ENCODE results near the gene CALCR. TPM values are rescaled to one million over a fixed set of nuclear protein-coding genes. Genes with fewer than 3 reads are reported as not detected.

The CALCR gene
- under 1 TPM in 3 of 4 donors, not detected in 1; 0.39 to 0.78 (median 0.64) TPM for total RNA-seq

DNA sequence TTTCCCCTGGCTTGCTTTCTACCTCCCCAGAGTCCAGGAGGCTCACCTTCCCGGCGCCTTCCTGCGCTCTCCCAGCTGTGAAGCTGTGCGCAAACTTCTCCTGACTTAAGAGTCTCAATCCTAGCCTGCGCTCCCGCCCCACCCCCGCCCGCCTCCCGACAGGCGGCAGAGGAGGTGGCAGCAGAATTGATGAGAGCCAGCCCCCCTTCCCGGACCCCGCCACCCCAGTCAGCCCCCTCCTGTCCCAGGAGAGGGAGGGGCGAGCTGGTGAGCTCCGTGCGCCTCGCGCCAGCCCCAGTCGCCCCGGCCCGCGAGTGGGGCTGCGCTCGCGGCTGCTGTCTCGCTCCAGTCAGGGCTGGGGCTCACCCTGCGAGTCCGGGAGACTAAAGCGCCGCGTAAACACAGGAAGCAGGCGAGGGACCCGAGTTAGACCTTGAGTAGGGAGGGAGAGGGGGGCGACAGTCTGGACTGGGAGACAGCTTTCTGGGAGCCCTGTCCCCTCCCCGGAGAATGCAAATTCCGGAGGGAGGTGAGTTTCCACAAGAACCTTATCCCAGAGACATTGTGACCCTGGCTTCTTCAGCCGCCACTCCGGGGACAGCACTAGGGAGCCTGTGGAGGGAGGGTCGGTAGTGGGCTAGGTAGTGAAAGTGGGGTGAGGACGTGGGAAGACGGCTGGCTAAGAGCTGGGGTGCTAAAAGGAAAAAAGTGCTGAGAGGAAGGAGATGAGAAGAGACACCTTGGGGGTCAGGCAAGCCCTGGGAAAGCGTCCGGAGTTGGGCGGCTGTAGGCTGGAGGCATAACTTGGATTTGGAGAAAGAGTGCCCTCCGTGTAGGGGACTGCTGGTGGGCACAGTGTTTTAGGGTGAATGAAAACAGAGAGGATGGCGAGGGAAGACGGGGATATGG is at the start of gene CALCR:
TSS of gene CALCR (minus strand) at position 79 of the 909 bp plus-strand sequence. CDS start 87,743 bp downstream, outside the sequence.
- no peaks in the 10 kb centered on the region for H3K36me3 ChIP-seq
- peak within 1 kb of the TSS in 2 of 4 donors; percentile 24 to 32 for H3K4me3 ChIP-seq
- ATAC-seq (peak in 1 of 2 donors; percentile 41), DNase-seq (peak in 1 of 2 donors; percentile 12)
- no peak within 1 kb of the TSS for H3K27ac ChIP-seq
- peaks cover 13 to 24% (median 19%) of the 10 kb centered on the region in 3 donors for H3K27me3 ChIP-seq
- intact Hi-C loops (cut with DNase I; ENCODE audit: low total_unique reads) (no loop called here), in situ Hi-C loops (cut with MboI; ENCODE audit: low sequenced_read_pairs in 4 of 4) (no loop called here)
- no peaks in the 10 kb centered on the region for H3K9me3 ChIP-seq
- TF ChIP-seq, protein P1, sequence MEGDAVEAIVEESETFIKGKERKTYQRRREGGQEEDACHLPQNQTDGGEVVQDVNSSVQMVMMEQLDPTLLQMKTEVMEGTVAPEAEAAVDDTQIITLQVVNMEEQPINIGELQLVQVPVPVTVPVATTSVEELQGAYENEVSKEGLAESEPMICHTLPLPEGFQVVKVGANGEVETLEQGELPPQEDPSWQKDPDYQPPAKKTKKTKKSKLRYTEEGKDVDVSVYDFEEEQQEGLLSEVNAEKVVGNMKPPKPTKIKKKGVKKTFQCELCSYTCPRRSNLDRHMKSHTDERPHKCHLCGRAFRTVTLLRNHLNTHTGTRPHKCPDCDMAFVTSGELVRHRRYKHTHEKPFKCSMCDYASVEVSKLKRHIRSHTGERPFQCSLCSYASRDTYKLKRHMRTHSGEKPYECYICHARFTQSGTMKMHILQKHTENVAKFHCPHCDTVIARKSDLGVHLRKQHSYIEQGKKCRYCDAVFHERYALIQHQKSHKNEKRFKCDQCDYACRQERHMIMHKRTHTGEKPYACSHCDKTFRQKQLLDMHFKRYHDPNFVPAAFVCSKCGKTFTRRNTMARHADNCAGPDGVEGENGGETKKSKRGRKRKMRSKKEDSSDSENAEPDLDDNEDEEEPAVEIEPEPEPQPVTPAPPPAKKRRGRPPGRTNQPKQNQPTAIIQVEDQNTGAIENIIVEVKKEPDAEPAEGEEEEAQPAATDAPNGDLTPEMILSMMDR (IDR thresholded peaks at IDR 0.05 in 4 of 5, conservative IDR thresholded peaks at IDR 0.05 in 1 of 5) = no peak
- TF ChIP-seq POLR2A (IDR thresholded peaks at IDR 0.05) = no peak
- no peaks in the 10 kb centered on the region for H3K4me1 ChIP-seq

DNA sequence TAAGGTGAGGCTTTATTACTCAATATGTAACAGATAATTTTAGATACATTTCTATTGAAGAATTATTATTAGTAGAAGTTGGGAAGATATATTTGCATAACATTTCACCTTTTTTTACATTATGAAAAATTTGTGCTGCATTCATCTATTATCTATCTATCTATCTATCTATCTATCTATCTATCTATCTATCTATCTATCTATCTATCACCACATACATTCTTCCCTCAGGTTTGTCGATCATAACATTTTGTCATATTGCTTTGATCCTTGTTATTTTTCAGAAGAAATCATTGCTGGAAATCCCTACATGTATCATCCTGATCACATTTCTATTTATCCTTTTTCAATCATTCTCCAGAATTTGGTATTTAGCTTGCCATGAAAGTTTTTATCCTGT is 49.3 kb upstream of the CALCR start:
- ATAC-seq (no peak), DNase-seq (no peak)
- Histone ChIP-seq H3K27me3 (no peaks in the 10 kb centered on the region), H3K9me3 (no peaks in the 10 kb centered on the region), H3K27ac (no peak overlapping the region), H3K4me1 (no peaks in the 10 kb centered on the region), H3K4me3 (no peak overlapping the region), H3K36me3 (no peaks in the 10 kb centered on the region)
- TF ChIP-seq POLR2A (IDR thresholded peaks at IDR 0.05) = no peak
- TF ChIP-seq, protein P1 (IDR thresholded peaks at IDR 0.05 in 4 of 5, conservative IDR thresholded peaks at IDR 0.05 in 1 of 5) = no peak
- in situ Hi-C loops (cut with MboI; ENCODE audit: low sequenced_read_pairs in 4 of 4) (no loop called here), intact Hi-C loops (cut with DNase I; ENCODE audit: low total_unique reads) (no loop called here)

DNA sequence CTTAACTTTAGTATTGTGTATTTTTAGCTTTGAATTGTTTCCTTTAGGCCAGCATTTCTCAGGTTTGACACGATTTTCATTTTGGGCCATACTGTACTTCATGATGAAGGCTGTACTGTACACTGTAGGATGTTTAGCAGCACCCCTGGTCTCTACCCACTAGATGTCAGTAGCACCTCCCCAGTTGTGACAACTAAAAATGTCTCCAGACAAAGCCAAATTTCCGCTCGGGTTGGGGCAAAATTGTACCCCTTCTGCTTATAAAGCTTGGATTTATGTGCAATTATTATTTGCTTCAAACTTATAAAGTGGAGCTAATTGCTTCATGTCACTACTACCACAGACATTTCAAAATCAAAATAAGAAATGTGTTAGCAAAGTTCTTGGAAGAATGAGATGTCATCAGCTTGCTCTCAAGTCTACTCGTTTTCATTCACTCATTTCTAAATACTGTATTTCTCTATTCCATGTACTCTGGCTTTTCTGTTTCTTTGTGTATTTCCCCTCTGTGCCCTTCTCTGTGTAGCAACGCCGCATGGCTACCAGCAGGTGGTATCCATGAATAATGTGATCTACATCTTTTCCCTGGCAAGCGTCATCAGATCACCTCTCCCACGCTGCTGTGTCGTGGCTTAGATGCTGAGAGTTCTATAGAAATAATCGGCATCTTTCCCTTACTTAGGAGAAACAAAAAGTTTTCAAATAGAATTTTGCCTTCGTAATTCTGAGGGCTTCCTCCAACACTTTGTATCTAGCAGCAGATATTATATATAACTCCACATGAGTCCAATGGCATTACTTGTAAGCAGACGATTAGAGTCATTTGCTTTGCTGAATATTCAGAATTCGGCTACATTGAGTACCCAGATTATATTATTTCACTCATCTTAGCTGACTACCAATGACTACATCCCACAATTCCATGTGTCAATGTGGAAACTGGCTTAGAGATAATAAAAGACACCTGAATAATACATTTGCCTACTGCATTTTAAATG is 47.8 kb upstream of the CALCR start:
- H3K9me3 ChIP-seq = no peaks in the 10 kb centered on the region
- ATAC-seq (no peak), DNase-seq (no peak)
- H3K27ac ChIP-seq = no peak overlapping the region
- TF ChIP-seq, protein P1 (IDR thresholded peaks at IDR 0.05 in 4 of 5, conservative IDR thresholded peaks at IDR 0.05 in 1 of 5) = no peak
- TF ChIP-seq POLR2A (IDR thresholded peaks at IDR 0.05) = no peak
- intact Hi-C loops (cut with DNase I; ENCODE audit: low total_unique reads) = no loop called here
- H3K4me3 ChIP-seq = no peak overlapping the region
- in situ Hi-C loops (cut with MboI; ENCODE audit: low sequenced_read_pairs in 4 of 4) = no loop called here
- no peaks in the 10 kb centered on the region for H3K27me3 ChIP-seq
- no peaks in the 10 kb centered on the region for H3K4me1 ChIP-seq
- no peaks in the 10 kb centered on the region for H3K36me3 ChIP-seq

DNA sequence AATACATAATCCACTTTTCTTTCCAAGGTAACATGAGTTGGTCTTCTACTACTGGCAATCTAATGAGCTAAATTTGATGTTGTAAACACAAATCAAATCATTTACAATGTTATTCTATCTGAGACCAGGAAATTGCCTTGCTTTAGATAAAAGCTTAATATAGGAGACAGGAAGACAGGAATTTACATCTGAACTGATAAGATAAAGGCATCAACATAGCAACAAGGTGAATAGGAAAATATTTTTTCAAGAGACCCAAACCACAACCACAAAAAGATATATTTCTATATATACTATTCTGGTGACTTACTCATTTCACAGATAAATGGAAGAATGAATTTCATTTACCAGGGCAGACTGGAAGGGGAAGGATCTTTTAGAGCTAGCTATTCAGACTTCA is 46.3 kb upstream of the CALCR start:
- Histone ChIP-seq H3K36me3 (no peaks in the 10 kb centered on the region), H3K27ac (no peak overlapping the region), H3K4me3 (no peak overlapping the region), H3K9me3 (no peaks in the 10 kb centered on the region), H3K4me1 (no peaks in the 10 kb centered on the region), H3K27me3 (no peaks in the 10 kb centered on the region)
- intact Hi-C loops (cut with DNase I; ENCODE audit: low total_unique reads) (no loop called here), in situ Hi-C loops (cut with MboI; ENCODE audit: low sequenced_read_pairs in 4 of 4) (no loop called here)
- DNase-seq (no peak), ATAC-seq (no peak)
- TF ChIP-seq POLR2A (IDR thresholded peaks at IDR 0.05) = no peak

Data from gastrocnemius medialis (tissue), 4 donors.